NCI-H2227 treated with DMSO at 0.1 percent for 48 hours (cell line): ENCODE measurements around the gene ATP7B.
A peak's percentile ranks its signal among the peaks of the same experiment; 100 is the strongest.

Experiments
- DNase-seq: peaks from one replicate; lab custom pipeline; 2025; lab: John Stamatoyannopoulos, UW

Gene ATP7B

GRCh38 chr13:51950722-51951121 lies 60.5 kb downstream of the ATP7B start:
- DNase-seq: no peak

GRCh38 chr13:51946163-51946669 lies 65.0 kb downstream of the ATP7B start:
- DNase-seq: no peak

GRCh38 chr13:51945149-51945548 lies 66.1 kb downstream of the ATP7B start:
- DNase-seq: no peak

GRCh38 chr13:51944428-51944827 lies 66.8 kb downstream of the ATP7B start:
- DNase-seq: no peak

GRCh38 chr13:51943721-51944120 lies 67.5 kb downstream of the ATP7B start:
- DNase-seq: no peak

GRCh38 chr13:51942189-51942588 lies 69.1 kb downstream of the ATP7B start:
- no peak for DNase-seq

GRCh38 chr13:51938454-51938853 lies 72.8 kb downstream of the ATP7B start:
- DNase-seq: no peak

- DNase-seq: no peak
These were observed 73.6 kb downstream of the ATP7B start for GRCh38 chr13:51937320-51938290.

- DNase-seq: no peak
These were observed 75.7 kb downstream of the ATP7B start for GRCh38 chr13:51935326-51936171.

- DNase-seq: no peak
These were observed 76.7 kb downstream of the ATP7B start for GRCh38 chr13:51934461-51935087.

GRCh38 chr13:51933466-51934058 lies 77.7 kb downstream of the ATP7B start:
- no peak for DNase-seq

- DNase-seq: no peak
These were observed 79.0 kb downstream of the ATP7B start for GRCh38 chr13:51932231-51932630.

GRCh38 chr13:51931606-51932005 lies 79.6 kb downstream of the ATP7B start:
- no peak for DNase-seq

- no peak for DNase-seq
These were observed 81.6 kb downstream of the ATP7B start for GRCh38 chr13:51929699-51930098.

GRCh38 chr13:51928231-51928630 lies 83.0 kb downstream of the ATP7B start:
- peak; percentile 67 for DNase-seq

GRCh38 chr13:51927129-51927528 lies 84.1 kb downstream of the ATP7B start:
- no peak for DNase-seq

- DNase-seq: no peak
These were observed 84.7 kb downstream of the ATP7B start for GRCh38 chr13:51926528-51926885.

- DNase-seq: no peak
These were observed 85.3 kb downstream of the ATP7B start for GRCh38 chr13:51925865-51926527.

GRCh38 chr13:51924756-51925544 lies 86.3 kb downstream of the ATP7B start:
- DNase-seq: no peak

GRCh38 chr13:51923983-51924539 lies 87.2 kb downstream of the ATP7B start:
- DNase-seq: no peak
